Measurements from ENCODE around the gene DBX1. TPM values are rescaled to one million over a fixed set of nuclear protein-coding genes. Genes with fewer than 3 reads are reported as not detected.

DBX1 gene
- total RNA-seq, 1 donor from 2014 or later: not detected

DNA sequence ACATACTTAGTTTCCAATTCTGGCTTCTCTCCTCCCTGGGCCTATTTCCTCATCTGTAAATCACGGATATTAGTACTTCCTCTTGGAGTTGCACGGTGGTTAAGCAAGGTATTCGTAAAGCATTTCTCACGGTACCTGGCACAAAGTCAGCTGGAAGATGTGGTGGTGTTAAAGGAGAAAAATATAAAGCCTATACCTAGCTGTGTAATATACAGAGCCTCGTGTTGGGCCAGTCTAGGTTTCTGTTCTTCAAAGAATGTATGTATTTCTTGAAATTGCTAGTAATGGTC is 47.2 kb downstream of the DBX1 start:
- H3K27me3 Mint-ChIP-seq (ENCODE audit: unreplicated experiment): no peaks in the 10 kb centered on the region
- H3K36me3 Mint-ChIP-seq (ENCODE audit: unreplicated experiment): peaks cover 25% of the 10 kb centered on the region
- no peaks in the 10 kb centered on the region for H3K9me3 Mint-ChIP-seq (ENCODE audit: unreplicated experiment)
- no peak overlapping the region for H3K4me3 Mint-ChIP-seq (ENCODE audit: unreplicated experiment)
- peaks cover 74% of the 10 kb centered on the region for H3K4me1 Mint-ChIP-seq (ENCODE audit: unreplicated experiment)
- TF ChIP-seq, protein P1, sequence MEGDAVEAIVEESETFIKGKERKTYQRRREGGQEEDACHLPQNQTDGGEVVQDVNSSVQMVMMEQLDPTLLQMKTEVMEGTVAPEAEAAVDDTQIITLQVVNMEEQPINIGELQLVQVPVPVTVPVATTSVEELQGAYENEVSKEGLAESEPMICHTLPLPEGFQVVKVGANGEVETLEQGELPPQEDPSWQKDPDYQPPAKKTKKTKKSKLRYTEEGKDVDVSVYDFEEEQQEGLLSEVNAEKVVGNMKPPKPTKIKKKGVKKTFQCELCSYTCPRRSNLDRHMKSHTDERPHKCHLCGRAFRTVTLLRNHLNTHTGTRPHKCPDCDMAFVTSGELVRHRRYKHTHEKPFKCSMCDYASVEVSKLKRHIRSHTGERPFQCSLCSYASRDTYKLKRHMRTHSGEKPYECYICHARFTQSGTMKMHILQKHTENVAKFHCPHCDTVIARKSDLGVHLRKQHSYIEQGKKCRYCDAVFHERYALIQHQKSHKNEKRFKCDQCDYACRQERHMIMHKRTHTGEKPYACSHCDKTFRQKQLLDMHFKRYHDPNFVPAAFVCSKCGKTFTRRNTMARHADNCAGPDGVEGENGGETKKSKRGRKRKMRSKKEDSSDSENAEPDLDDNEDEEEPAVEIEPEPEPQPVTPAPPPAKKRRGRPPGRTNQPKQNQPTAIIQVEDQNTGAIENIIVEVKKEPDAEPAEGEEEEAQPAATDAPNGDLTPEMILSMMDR (IDR thresholded peaks at IDR 0.05): no peak
- H3K27ac Mint-ChIP-seq (ENCODE audit: unreplicated experiment): peak overlapping the region; percentile 96
- DNase-seq (ENCODE audit: extremely low spot score, unreplicated experiment): no peak

DNA sequence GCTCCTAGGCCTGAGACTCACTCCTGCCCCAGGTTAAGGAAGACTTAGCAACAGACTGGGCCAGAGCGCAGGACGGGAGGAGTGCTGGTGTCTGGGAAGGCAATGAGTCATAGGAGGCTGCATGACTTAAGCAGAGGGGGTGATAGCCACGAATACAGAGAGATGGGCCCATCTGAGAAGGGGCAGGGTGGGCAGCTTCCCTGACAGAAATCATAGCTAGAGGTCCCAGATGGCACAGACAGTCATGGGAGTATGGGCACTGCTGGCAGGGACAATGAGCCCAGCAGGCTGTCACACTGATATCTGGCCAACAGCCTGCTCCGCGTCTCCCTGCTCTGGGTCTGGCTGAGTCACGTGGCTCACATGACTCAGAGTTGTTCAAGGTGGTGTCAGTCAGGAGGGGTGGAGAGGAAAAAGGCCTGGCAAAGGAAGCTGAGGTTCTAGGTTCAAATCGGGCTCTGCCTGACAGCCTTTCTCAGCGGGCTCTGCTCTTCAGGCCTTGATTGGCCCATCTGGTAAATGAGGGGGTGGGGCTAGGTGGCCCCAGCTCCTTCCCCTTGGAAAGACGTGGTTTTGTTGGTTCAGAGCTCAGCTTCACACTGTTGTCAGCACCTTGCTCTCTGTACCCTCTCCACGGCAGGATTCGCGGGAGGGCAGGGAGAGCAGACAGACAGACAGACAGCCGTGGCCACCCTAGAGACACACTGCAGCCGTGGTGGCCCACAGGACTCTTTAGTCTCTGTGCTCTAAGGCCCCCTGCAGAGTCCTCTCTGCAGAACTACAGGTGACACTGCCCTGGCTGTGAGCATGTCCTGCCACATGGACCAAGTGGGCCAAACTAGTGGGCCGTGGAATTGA is 47.8 kb downstream of the DBX1 start:
- no peak overlapping the region for H3K4me3 Mint-ChIP-seq (ENCODE audit: unreplicated experiment)
- H3K4me1 Mint-ChIP-seq (ENCODE audit: unreplicated experiment): peaks cover 80% of the 10 kb centered on the region
- H3K27ac Mint-ChIP-seq (ENCODE audit: unreplicated experiment): peak overlapping the region; percentile 96
- H3K27me3 Mint-ChIP-seq (ENCODE audit: unreplicated experiment): no peaks in the 10 kb centered on the region
- H3K36me3 Mint-ChIP-seq (ENCODE audit: unreplicated experiment): peaks cover 25% of the 10 kb centered on the region
- no peak for DNase-seq (ENCODE audit: extremely low spot score, unreplicated experiment)
- no peaks in the 10 kb centered on the region for H3K9me3 Mint-ChIP-seq (ENCODE audit: unreplicated experiment)
- TF ChIP-seq, protein P1 (IDR thresholded peaks at IDR 0.05): no peak

DNA sequence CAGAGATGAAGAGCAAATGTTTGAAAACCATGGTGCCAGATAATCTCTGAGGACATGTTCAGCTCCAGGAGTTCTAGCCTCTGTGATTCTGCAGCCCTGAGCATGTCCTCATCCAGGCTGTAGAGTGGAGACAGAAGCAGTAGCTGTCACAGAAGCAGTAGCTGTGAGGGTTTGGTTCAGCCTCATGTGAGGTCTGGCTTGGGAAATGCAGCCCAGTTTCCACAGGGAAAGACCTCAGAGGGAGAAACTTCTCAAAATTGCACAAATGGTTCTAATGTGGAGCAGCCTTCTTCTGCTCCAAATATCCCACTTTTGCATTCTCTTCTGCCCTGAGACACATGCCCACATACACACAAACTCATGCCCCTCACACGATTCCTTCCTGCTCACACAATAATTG is 48.4 kb downstream of the DBX1 start:
- DNase-seq (ENCODE audit: extremely low spot score, unreplicated experiment): no peak
- Mint-ChIP-seq H3K36me3 (ENCODE audit: unreplicated experiment) (peaks cover 20% of the 10 kb centered on the region), H3K27ac (ENCODE audit: unreplicated experiment) (peak overlapping the region; percentile 96), H3K9me3 (ENCODE audit: unreplicated experiment) (no peaks in the 10 kb centered on the region), H3K27me3 (ENCODE audit: unreplicated experiment) (no peaks in the 10 kb centered on the region), H3K4me1 (ENCODE audit: unreplicated experiment) (peaks cover 76% of the 10 kb centered on the region), H3K4me3 (ENCODE audit: unreplicated experiment) (peak overlapping the region; percentile 18)
- TF ChIP-seq, protein P1 (IDR thresholded peaks at IDR 0.05): no peak

DNA sequence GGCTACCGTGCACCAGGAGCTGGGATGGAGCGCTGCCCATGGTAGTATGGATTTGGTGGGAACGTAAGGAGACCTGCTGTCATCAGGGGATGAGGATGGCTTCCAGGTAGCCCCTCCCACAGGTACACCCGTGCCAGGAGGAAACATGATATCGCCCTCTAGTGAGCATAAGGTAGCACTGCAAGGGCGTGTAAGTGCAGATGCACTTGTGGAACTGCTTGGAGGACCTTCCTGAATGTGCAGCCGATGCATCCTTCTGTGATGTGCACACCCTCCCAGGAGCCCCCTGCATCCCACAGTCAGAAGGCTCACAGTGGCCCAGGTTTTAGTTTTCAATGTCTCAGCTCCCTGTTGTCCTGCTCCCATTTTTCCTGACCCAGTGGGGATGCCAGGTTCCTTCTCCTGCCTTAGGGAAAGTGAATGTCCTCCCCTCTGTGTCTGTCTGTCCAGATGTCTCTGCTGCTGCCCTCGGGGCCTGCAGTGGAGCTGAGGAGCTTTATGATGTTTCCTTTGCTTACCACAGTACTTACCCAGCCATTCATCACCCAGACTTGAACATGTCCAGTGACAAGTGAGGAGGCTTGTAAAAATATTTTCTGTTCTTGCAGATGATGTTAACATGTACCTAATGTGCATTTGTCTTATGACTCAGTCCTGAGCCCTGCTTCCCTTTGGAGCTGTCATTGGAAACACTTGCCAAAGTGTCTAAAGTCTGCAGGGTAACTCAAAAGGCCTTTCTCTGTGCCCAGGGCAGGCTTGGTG is 49.2 kb downstream of the DBX1 start:
- peak; percentile 90 for DNase-seq (ENCODE audit: extremely low spot score, unreplicated experiment)
- Mint-ChIP-seq H3K27me3 (ENCODE audit: unreplicated experiment) (no peaks in the 10 kb centered on the region), H3K4me3 (ENCODE audit: unreplicated experiment) (peak overlapping the region; percentile 18), H3K27ac (ENCODE audit: unreplicated experiment) (peak overlapping the region; percentile 96), H3K9me3 (ENCODE audit: unreplicated experiment) (no peaks in the 10 kb centered on the region), H3K36me3 (ENCODE audit: unreplicated experiment) (peaks cover 16% of the 10 kb centered on the region), H3K4me1 (ENCODE audit: unreplicated experiment) (peaks cover 68% of the 10 kb centered on the region)
- TF ChIP-seq, protein P1 (IDR thresholded peaks at IDR 0.05): peak; percentile 94
